DMS 273 (cell line): Measurements from ENCODE around the gene CD247.
A peak's percentile ranks its signal among the peaks of the same experiment; 100 is the strongest.

Experiments used
- DNase-seq: peaks from one replicate; lab custom pipeline; 2025; ENCODE audit not compliant: unreplicated experiment; lab: John Stamatoyannopoulos, UW

The CD247 gene

DNA sequence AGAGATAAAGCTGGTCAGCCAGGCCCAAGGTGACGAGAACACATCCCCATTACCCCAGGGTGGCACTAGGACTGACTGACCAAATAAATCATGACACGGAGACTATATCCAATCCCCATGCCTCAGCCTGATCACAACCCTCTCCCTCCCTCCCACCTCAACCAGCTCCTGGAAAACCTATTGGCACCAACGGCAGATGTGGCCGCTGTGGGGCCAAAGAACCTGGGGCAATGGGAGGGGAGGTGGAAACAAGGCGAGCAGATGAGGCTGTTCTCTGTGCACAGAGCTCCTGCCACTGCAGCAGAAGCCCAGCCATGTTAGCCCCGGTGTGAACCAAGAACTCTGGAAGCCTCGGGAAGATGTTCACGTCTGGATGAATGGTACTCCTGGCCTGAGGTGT, 77.6 kb downstream of the CD247 start:
- no peak for DNase-seq

DNA sequence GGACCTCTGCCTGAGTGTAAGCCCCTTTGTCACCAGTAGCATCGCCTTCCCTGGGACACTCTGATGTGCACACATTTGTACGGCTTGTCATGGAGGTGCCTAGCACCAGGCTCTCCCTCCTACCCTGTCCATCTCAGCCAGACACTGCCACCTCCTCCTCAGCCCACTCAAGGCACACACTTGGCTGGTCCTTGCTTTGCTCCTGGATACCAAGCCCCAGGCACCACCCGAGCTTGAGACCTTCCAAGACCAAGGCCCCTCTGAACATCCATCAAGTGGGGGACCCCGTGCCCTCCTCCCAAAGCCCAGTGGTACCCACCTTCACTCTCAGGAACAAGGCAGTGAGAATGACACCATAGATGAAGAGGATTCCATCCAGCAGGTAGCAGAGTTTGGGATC, 78.0 kb downstream of the CD247 start:
- no peak for DNase-seq

GRCh38 chr1:167439301-167439988, 78.9 kb downstream of the CD247 start:
- DNase-seq, result peak; percentile 70

DNA sequence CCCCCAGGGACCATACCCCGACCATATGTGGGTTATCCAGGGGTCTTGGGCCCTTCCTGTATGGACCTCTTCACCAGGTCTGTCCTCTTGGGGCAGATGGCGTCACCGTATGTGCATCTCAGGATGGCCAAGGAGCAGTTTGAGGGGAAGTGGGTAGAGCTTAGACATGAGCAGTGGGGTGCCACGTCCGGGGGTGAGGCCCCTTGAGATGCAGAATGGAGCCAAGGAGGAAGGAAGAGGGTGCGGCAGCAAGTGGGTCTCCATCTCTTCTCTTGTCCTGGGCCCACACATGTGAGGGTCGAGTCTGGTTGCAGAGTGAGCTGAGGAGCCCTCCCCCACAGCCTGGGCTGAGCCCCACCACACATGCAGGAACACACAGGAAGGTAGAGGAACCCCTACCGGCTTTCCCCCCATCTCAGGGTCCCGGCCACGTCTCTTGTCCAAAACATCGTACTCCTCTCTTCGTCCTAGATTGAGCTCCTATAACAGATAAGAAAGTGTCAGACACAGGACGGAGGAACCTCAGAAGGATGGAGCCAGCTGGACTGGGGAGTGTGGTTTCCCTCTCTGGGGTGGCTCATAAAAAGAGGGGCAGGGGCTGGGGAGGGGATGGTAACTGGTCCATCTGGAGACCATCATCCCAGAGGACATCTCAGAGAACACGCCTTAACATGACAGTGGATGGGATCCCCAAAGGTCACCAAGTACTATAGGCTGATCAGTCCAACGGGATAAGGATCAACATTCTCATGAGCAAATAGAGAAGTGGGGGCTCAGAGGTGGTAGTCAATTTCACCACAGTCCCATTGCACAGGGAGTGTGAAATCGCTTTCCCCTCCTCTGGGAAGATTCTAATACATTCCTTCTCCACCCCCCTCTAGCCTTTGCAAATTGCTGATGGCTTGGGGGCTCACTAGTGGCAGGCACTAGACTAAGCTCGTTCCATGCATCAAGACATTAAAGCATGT, 79.9 kb downstream of the CD247 start:
- DNase-seq, result no peak

- DNase-seq, result no peak
Measured at GRCh38 chr1:167435484-167435883, 82.8 kb downstream of the CD247 start.

- no peak for DNase-seq
Measured at GRCh38 chr1:167434306-167434705, 84.0 kb downstream of the CD247 start.

DNA sequence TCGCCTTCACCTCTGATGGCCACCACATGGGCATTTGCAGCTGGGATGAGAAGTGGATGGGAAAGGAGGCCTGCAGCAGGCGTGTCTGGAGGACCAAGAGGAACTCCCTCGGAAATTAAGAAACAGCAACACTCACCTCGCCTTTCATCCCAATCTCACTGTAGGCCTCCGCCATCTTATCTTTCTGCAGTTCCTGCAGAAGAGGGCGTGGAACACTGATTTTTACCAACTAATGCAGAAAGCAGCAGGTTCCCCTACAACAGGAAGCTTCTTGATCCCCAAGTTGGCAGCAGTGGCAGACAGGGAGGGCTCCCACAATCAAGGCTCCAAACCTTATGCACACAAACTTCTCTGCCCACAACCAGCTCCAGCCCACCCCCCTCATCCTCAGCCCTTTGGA, 84.4 kb downstream of the CD247 start:
- no peak for DNase-seq

- DNase-seq, result no peak
Measured at GRCh38 chr1:167432780-167433179, 85.5 kb downstream of the CD247 start.

GRCh38 chr1:167431909-167432650, 86.2 kb downstream of the CD247 start:
- DNase-seq, result no peak

DNA sequence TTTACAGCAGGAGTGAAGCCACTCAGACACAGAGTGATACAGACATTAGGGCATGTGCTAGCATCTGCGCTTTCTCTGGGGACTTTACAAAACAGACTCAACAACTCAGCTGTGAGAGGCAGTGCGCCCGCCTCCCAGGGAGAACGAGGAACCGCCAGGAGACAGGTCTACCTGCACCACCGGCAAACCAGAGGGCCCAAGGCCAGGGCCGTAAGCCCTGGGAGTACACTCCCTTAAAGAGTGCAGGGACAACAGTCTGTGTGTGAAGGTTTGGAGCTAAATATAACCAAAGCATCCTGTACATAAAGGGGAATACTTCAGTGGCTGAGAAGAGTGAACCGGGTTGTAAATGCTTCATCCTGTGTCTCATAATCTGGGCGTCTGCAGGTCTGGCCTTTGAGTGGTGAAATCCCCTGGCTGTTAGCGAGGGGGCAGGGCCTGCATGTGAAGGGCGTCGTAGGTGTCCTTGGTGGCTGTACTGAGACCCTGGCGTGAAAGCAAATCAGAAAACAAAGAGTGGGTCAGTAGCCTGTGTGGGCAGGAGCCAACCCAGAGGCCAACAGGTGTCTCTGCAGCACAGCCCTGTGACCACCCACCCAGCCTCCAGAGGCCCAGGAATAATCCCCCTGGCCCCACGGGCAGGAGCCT, 86.9 kb downstream of the CD247 start:
- DNase-seq, result no peak

- no peak for DNase-seq
Measured at GRCh38 chr1:167430849-167431242, 87.5 kb downstream of the CD247 start.

DNA sequence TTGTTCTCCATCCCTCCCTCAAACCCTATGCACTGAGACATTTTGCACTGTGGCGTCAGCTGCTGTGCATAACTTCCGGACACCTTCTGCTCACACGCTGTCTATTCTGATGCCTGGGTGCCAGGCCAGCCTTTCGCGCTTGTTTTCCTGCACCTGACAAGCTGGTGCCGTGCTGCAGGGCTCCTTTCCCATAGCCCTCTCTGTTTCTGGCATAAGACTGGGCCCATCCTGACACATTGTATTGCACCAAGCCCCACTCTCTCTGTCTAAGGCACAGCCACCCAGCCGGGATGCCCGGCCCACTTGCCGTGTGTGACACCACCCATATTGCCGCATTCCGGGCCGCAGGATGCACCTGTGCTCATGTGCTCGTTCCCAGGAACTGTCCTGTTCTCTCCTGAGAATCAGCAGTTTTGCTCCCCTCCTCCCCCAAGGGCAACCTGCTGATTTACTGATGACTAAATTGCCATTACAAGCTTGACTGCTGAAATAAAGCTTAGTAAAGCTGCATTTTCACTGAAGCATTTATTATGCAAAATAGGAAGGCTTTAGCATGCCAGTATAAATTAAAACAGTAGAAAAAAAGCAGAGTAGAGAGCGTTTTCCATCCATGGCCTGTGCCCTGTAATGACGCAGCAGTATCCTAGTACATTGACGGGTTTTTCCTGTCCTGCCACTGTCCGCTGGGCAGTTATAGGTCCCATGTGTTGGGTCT, 88.0 kb downstream of the CD247 start:
- DNase-seq, result no peak

- no peak for DNase-seq
Measured at GRCh38 chr1:167429612-167430011, 88.7 kb downstream of the CD247 start.

GRCh38 chr1:167428395-167428794, 89.9 kb downstream of the CD247 start:
- no peak for DNase-seq

DNA sequence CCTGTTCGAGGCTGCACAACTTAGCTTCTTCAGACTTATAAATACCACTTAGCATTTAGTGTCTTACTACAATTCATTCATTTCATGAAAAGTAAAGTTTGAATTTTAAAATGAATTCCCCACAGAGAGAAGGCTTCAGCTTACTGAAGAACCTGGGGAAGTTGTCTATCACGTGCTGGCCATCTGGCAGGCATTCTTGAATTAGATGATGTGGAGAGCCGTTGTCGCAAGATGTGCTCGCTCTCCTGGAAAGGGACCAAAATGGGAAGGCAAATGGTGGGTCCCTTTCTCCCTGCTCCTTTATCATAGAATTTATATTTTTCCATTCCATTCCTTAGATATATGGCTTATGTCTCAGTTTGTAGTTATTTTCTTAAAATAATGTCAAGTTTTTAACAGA, 90.5 kb downstream of the CD247 start:
- DNase-seq, result peak; percentile 49

DNA sequence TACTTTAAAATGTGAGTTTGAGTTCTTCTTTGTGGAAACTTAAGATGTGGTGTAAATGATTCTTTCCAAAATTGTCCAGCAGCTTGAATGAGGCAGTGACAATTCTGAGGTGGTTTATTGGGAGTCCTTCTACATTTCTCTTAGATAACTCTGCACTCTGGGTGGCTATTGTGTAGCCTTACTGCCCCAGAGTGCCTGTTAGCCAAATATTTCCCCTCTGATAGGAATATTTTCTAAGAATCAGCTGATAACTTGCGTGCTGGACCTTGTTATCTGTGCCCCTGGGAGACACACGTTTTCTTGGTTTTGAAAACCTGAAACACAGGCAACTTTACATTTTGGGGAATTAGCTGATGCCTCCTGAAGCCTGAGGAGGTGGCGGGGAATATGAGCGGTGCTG, 91.6 kb downstream of the CD247 start:
- DNase-seq, result no peak

DNA sequence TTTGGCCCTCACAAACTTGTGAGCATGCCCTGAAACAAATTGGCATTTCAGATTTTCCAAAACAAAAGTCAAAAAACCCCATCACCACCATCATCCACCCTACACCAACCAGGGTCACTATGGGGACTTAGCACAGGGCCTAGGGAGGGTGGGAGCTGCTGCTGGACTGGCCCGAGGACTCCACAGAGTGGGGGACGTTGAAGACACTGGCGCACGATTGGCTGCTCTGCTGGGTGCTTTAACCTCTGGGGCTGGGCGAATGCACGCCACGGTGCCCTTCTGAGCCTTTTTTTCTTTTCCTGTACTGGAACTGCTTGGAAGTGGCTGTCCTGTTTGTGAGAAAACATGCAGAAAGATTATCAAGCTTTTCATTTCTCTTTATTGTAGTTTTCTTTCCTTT, 92.8 kb downstream of the CD247 start:
- no peak for DNase-seq

- no peak for DNase-seq
Measured at GRCh38 chr1:167423684-167424619, 94.4 kb downstream of the CD247 start.

DNA sequence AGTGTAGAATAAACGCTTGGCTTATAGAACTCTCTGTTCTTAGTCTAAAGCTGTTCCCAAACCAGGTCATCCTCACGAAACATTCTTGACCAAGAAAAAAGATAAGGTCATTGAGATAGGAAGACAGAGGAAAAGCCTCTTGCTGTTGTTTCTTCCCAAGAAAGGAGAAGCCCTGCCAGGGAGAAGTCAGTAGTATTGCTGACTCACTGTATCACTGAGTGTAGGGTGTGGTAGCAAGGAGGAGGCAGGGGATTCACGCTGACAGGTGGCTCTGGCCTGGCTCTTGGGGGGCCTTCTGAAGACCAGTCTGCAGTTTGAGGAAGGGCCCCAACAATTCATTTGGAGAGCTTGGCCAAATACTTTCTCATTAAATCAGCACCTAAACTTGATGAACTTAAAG, 97.8 kb downstream of the CD247 start:
- DNase-seq, result no peak
